ENCODE results near the gene CALCOCO1.

The CALCOCO1 gene

DNA sequence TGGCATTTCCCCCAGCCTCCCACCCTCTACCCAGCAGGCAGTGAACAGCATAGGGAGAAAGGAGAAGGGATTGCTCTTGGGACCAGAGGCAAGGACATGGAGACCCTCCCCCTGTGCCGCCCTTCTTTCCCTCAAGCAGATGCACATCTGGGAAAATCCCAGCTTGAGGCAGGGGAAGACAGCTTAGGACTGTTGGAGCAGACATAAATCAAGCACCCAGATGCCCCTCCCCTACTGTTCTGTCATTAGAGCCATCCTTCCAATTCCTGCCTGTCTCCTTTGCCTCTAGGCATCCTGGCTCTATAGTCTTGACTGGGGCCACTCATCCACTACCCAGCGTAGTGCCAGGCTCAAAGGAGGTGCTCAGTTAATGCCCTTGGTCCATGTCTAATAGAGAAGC is 32.0 kb upstream of the CALCOCO1 start:
- TF ChIP-seq, protein P1, sequence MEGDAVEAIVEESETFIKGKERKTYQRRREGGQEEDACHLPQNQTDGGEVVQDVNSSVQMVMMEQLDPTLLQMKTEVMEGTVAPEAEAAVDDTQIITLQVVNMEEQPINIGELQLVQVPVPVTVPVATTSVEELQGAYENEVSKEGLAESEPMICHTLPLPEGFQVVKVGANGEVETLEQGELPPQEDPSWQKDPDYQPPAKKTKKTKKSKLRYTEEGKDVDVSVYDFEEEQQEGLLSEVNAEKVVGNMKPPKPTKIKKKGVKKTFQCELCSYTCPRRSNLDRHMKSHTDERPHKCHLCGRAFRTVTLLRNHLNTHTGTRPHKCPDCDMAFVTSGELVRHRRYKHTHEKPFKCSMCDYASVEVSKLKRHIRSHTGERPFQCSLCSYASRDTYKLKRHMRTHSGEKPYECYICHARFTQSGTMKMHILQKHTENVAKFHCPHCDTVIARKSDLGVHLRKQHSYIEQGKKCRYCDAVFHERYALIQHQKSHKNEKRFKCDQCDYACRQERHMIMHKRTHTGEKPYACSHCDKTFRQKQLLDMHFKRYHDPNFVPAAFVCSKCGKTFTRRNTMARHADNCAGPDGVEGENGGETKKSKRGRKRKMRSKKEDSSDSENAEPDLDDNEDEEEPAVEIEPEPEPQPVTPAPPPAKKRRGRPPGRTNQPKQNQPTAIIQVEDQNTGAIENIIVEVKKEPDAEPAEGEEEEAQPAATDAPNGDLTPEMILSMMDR (IDR thresholded peaks at IDR 0.05; ENCODE audit: poor library complexity, severe bottlenecking) = no peak
- Histone ChIP-seq H3K27ac (ENCODE audit: poor library complexity, severe bottlenecking) (no peak overlapping the region), H3K4me3 (ENCODE audit: severe bottlenecking) (no peak overlapping the region), H3K27me3 (ENCODE audit: insufficient read depth, poor library complexity, severe bottlenecking) (no peaks in the 10 kb centered on the region), H3K9me3 (ENCODE audit: severe bottlenecking) (no peaks in the 10 kb centered on the region), H3K4me1 (ENCODE audit: insufficient read depth, poor library complexity, severe bottlenecking) (no peaks in the 10 kb centered on the region), H3K36me3 (ENCODE audit: low read depth) (no peaks in the 10 kb centered on the region)
- DNase-seq (ENCODE audit: low spot score) = no peak
- ATAC-seq (ENCODE audit: low read depth) = no peak

DNA sequence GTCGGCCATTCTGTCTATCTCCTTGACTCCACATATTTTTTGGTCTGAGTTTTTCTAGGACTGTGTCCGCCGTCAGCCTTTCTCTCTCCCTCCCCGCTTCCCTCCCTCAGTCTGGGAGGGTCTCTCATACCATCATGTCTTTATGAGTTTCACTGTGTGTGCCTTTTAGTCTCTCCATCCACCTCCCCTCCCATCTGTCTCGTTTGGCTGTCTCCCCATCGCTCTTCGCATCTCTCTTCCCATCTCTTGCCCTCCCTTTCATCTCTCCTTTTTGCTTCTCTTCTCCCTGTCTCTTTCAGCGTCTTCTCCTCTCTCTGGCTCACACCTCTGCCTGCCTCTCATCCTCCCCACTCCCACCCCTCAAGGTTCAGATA is 31.5 kb upstream of the CALCOCO1 start:
- no peak for DNase-seq (ENCODE audit: low spot score)
- Histone ChIP-seq H3K4me3 (ENCODE audit: severe bottlenecking) (no peak overlapping the region), H3K27me3 (ENCODE audit: insufficient read depth, poor library complexity, severe bottlenecking) (no peaks in the 10 kb centered on the region), H3K27ac (ENCODE audit: poor library complexity, severe bottlenecking) (no peak overlapping the region), H3K4me1 (ENCODE audit: insufficient read depth, poor library complexity, severe bottlenecking) (no peaks in the 10 kb centered on the region), H3K36me3 (ENCODE audit: low read depth) (no peaks in the 10 kb centered on the region), H3K9me3 (ENCODE audit: severe bottlenecking) (no peaks in the 10 kb centered on the region)
- TF ChIP-seq, protein P1 (IDR thresholded peaks at IDR 0.05; ENCODE audit: poor library complexity, severe bottlenecking) = no peak
- no peak for ATAC-seq (ENCODE audit: low read depth)

DNA sequence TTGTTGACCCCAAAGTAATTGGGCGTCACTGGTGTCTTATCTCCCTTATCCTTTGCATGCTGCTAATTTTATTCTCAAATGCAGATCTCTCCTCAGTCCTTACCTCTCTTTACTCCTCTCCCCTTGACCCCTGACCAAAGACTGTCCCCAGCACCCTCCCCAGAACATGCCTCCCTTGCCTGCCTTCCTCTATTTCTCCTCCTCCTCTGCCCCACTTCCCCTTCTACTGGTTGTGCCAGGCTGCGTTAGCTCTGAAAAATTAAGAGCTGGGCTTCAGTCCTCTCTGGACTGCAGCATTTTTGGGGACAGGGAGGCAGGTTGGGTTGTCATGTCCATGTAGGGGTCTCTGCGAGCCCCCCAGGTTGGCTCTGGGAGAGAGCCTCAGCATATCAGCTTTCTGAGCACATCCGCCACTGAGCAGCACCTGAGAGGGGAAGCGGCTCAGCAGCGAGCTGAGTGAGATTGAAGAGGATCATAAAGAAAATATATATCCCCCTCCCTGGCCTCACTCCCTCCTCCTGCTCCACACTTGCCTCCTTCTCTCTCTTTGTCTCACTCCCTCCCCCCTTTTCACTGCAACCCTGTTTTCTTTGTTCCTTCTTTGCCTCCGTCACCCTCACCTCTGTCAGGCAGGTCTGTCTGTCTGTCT is 31.0 kb upstream of the CALCOCO1 start:
- DNase-seq (ENCODE audit: low spot score) (no peak), ATAC-seq (ENCODE audit: low read depth) (no peak)
- H3K9me3 ChIP-seq (ENCODE audit: severe bottlenecking) = no peaks in the 10 kb centered on the region
- H3K4me3 ChIP-seq (ENCODE audit: severe bottlenecking) = no peak overlapping the region
- H3K27ac ChIP-seq (ENCODE audit: poor library complexity, severe bottlenecking) = no peak overlapping the region
- TF ChIP-seq, protein P1 (IDR thresholded peaks at IDR 0.05; ENCODE audit: poor library complexity, severe bottlenecking) = no peak
- H3K4me1 ChIP-seq (ENCODE audit: insufficient read depth, poor library complexity, severe bottlenecking) = no peaks in the 10 kb centered on the region
- peaks cover 2% of the 10 kb centered on the region for H3K27me3 ChIP-seq (ENCODE audit: insufficient read depth, poor library complexity, severe bottlenecking)
- no peaks in the 10 kb centered on the region for H3K36me3 ChIP-seq (ENCODE audit: low read depth)

DNA sequence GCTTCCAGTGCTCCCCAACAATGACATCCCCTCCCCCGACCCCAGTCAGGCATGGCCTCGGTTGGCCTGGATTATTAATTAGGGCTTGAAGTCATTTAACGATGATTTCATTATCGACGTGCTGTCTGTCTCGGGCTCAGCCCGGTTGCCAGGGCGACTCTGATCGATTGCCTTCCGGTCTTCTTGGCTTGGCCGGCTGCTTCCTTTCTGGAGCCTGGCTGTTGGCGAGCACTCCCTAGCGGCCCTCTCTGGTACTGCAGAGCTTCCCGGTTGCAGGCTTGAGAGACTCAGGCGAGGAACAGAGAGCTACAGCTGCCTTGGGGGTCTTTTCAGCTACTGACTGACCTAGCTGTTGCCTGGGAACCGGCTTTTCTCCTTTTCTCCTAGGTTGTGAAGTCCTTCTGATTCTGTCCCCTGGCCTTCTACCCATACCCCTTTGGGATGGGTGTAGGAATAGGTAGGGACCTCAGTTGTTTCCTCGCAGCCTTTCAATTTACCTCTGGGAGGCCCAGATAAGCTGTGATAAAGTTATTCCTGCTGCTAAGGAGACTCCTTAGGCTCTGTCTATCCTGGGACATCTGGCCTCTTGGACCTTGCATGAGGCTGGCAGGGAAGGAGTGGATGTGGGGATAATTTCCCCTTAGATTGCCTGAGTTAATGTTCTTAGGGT is 30.0 kb upstream of the CALCOCO1 start:
- Histone ChIP-seq H3K4me1 (ENCODE audit: insufficient read depth, poor library complexity, severe bottlenecking) (no peaks in the 10 kb centered on the region), H3K9me3 (ENCODE audit: severe bottlenecking) (no peaks in the 10 kb centered on the region), H3K27ac (ENCODE audit: poor library complexity, severe bottlenecking) (no peak overlapping the region), H3K27me3 (ENCODE audit: insufficient read depth, poor library complexity, severe bottlenecking) (peaks cover 11% of the 10 kb centered on the region), H3K36me3 (ENCODE audit: low read depth) (no peaks in the 10 kb centered on the region), H3K4me3 (ENCODE audit: severe bottlenecking) (no peak overlapping the region)
- DNase-seq (ENCODE audit: low spot score) (no peak), ATAC-seq (ENCODE audit: low read depth) (no peak; the same call in 2 of the 3 replicates)
- TF ChIP-seq, protein P1 (IDR thresholded peaks at IDR 0.05; ENCODE audit: poor library complexity, severe bottlenecking) = peak; percentile 51

All from RWPE2 (cell line).